Ramos (cell line): ENCODE results near the gene CLDN11.

Source experiments
- in situ Hi-C: fragments of 300-500 bp; cut with MboI; formaldehyde crosslinking; loops from one replicate; pipeline ENCODE4 v1.14.3; 2022; ENCODE audit warnings: low sequenced_read_pairs; ENCODE audit not compliant: unreplicated experiment

Gene CLDN11

DNA sequence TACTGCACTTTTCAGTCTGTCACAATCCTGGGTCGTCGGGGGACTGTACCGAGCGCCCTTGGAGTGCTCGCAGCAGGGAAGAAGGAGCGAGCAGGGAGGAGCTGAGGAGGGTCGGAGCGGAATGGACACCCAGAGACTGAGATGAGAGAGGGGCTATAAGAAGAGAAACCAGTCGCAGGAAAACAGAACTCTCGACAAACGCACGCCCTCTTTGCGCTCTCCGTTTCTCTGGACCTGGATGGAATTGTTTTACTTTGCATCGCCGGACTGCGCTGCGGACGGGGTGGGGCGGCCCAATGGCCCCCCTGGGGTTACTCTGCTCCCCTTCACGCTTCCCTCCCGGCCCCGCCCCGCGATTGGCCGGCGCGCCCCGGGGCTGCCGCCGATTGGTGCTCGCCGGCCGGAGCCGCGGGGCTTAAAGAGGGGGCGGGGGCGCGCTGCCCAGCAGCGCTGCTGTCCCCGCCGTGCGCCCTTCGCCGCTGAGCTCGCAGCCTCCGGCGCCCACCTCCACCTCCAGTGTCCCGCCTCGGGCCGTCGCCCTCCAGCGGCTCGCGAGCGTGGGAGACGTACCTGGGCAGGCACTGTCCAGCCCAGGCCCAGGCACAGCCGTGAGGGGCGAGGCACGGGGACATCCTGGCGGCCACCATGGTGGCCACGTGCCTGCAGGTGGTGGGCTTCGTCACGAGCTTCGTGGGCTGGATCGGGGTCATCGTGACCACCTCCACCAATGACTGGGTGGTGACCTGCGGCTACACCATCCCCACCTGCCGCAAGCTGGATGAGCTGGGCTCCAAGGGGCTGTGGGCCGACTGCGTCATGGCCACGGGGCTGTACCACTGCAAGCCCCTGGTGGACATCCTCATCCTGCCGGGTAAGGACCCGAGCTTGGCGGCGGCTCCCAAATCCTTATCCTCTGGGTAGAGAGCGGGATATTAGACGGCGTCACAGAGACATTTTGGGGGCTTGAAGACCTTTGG lies at the start of gene CLDN11:
CLDN11 (plus strand) TSS at position 447 of the 977 bp plus-strand sequence; CDS start at position 646, 199 bp downstream.
- in situ Hi-C loops = loop anchor here (10.0 kb wide), 1 partner anchor 396 kb away; no protein-coding TSS in a partner anchor

DNA sequence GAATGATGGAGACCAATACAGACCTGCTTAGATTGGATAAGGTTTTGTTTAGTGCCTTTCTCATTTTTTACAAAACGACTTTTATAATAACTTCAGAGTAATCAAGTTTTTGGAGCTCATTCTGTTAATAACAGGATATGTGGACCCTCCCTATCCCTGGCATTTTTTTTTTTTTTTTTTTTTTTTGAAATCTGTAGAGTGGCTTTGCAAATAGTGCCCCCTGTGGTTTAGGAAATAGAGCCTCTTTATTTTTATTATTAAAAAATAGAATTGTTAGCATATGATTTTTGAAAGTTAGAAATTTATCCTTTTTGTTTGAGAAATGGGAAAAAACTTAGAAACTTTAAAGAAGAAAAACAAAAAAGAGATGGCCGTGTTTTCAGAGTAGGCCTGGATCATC lies 49.7 kb upstream of the CLDN11 start:
- in situ Hi-C loops = loop anchor here (25.0 kb wide), 1 partner anchor 607 kb away; the partner anchor contains the start of genes ACTRT3, MYNN and TERC

DNA sequence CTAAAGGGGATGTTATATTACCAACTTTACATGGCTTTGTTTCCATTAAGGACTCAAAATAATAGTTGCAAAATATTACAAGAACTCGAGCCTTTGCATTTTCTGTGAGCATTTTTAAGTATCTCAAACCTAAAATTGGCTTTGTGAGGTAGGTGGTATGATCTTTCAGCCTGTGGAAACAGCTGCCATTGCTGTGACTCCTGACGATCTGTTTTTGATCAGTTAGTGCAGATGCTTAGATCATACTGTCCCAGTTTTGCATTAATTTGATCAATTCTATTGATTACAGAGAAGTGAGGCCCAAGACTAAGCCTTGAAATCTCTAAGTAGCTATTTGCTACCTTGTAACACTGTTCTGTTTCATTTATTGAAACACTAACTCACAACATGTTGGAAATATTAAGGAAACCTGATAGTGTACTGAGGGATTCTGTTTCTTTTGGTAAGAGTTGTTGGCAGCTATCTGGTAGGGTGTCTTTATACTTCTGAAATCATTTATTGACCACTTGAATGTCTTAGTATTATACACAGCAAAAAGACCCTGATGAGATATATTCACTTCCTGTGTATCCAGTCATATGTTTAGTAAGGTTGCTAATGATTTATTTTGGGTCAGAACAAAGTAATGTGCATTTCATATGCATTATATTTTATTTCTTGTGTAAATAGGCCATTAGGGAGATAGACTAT lies 46.3 kb upstream of the CLDN11 start:
- in situ Hi-C loops = loop anchor here (25.0 kb wide), 1 partner anchor 610 kb away; the partner anchor contains the start of genes ACTRT3, MYNN and TERC

DNA sequence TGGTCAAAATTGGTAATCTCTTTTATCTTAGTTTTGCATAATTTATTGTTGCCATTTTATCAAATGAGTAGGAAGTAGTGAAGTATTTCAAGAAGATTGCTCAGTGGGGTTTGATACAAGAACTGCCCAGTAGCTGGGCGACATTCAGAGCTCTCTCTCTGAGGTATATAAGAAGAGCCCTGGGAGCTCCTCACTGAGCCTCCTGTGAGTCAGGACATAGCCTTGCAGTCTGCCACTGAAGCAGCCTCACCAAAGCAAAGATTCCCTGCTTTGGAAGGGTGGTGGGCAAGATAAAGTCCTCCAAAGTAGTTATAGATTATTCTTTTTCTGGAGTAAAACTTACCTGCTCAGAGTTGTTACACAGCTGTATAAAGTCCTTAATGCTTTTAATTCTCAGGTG lies 35.1 kb upstream of the CLDN11 start:
- in situ Hi-C loops = no loop called here

DNA sequence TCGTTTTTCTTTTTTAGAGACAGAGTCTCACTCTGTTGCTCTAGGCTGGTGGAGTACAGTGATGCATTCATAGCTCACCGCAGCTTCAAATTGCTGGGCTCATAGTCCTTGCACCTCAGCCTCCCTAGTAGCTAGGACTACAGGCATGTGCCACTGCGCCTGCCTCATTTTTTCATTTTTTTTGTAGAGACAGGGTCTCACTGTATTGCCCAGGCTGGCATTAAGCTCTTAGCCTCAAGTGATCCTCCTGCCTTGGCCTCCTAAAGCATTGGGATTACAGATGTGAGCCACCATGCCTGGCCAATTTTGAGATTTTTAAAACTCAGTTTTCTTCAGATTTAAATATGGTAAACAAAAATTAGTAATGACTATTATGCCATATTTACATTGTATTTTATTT lies 32.2 kb upstream of the CLDN11 start:
- in situ Hi-C loops = no loop called here

DNA sequence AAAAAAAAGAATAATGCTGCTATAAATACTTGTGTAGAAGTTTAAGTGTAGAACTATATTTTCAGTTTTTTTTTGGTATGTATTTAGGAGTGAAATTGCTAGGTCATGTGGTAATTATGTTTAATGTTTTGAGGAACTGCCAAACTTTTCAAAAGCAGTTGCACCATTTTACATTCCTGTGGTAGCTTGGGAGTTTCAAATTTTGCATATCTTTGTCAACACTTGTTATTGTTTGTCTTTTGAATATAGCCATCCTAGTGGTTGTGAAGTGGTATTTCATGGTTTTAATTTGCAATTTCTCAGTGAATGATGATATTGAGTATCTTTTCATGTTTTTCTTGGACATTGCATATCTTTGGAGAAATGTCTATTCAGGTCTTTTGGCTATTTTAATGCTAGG lies 30.7 kb upstream of the CLDN11 start:
- in situ Hi-C loops = no loop called here

DNA sequence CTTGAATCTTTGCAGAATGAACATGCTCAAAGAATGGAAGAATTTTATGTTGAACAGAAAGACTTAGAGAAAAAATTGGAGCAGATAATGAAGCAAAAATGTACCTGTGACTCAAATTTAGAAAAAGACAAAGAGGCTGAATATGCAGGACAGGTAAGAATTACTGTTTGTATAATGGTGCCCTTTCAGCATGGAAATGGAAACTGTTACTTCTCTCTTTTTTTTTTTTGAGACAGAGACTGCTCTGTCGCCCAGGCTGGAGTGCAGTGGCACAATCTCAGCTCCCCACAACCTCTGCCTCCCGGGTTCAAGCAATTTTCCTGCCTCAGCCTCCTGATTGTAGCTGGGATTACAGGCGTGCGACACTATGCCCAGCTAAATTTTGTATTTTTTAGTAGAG lies 27.6 kb upstream of the CLDN11 start:
- in situ Hi-C loops = no loop called here

DNA sequence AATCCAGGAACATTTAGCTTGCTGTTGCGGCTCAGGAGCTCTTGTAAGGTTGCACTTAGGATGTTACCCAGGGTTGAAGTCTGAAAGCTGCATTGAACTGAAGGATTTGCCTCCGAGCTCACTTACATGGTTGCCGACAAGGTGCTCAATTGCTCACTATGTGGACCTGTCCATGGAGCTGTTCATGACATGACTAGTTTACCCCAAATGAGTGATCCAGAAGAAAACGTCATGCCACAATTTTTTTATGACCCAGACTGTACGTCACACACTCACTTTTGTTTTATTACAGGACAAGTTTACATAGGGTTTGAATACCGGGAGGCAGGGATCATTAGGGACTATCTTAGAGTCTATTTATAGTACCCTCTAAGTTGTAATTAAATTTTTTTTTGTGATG lies 21.0 kb upstream of the CLDN11 start:
- in situ Hi-C loops = no loop called here

DNA sequence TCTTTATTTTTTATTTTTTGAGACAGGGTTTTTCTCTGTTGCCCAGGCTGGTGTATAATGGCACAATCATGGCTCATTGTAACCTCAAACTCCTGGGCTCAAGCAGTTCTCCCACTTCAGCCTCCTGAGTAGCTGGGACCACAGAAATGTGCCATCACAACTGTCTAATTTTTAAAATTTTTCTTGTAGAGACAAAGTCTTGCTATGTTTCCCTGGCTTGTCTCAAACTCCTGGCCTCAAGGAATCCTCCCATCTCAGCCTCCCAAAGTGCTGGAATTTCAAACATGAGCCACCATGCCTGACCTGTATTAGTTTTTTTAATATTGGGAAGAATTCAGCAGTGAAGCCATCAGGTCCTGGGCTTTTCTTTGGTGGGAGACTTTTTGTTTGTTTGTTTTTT lies 13.6 kb upstream of the CLDN11 start:
- in situ Hi-C loops = no loop called here

DNA sequence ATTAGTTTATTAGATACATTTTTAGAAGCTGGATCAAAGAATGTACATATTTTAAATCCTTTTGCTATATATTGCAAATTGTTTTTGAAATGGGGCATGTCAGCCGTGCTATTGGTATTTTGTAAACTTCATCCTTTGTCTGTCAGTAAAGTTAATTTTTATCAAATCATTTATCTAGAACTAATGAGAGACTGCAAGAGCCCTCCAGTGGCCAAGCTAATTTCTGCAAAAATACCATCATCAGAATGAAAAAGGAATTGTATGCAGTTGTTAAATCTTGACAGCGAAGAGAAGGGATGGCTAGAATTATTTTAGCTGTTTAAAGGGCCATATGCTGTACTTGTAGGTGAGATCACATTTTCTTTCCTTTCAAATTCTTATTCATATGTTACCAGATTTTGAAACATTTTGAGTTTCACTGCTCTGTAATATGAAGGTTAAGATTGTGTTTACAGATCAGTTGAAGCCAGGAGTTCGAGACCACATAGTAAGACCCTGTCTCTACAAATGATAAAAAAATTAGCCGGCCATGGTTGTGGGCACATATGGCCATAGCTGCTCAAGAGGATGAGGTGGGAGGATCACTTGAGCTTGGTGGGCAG lies 8.1 kb upstream of the CLDN11 start:
- in situ Hi-C loops = loop anchor here (5.0 to 10.0 kb wide), 2 partner anchors 98 to 404 kb away; no protein-coding TSS in a partner anchor

DNA sequence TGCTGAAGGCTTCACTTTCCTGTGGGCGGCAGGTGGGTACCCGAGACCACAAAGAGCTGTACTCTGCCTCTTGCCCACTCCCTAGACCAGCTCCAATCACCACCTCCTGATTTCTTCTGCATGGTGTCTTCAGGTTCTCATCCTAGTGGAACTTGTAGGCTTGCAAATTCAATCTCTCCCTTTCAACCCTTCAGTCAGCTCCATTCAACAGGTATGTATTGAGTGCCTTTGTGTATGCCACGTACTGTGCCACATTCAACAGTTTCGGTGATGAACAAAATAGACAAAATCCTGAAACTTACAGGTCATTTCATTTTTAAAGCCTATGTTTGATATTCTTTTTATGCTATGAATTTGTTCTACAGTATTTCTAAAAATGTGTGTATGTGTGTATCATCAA lies 5.4 kb upstream of the CLDN11 start:
- in situ Hi-C loops = loop anchor here (5.0 to 10.0 kb wide), 2 partner anchors 101 to 402 kb away; no protein-coding TSS in a partner anchor

DNA sequence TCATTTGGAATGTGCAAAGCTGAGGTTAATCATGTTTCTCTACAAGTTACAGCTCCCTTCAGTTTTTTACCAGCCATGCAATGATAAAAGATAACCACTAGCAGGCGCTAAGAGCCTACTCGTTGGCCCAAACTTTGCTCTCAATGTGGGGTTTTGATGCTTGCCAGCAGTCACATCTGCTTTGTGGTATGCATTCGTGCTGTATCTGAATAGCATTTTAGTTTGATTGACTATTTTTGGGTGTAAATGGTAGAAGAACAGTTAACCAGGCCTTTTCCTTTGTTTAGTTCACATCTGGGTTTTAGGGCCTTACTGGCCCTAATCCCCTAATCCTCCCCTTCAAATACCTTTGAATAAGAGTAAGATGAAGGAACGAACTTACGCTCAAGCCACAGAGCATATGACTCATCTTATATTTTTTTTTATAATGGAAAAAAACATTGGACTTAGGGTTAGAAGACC lies 4.4 kb upstream of the CLDN11 start:
- in situ Hi-C loops = loop anchor here (5.0 to 10.0 kb wide), 2 partner anchors 102 to 401 kb away; no protein-coding TSS in a partner anchor

DNA sequence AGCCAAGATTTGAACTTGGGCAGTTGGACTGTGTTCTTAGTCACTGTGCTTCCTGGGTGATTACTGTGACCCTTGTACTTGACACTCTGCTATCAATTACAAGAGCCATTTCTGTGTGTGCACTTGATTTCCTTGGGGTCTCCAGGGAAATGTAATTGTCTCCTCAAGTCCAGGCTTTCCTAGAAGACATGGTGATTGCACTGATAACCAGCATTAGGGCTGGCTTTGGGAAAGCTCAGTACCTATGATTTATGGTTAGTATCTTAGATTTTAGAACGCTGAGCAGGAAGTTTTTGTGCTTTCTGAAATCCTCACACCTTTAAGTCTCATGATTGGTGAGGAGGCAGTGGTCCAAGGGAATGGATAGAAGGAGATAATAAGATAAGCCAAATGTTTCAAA lies 1.6 kb upstream of the CLDN11 start:
- in situ Hi-C loops = loop anchor here (10.0 kb wide), 1 partner anchor 398 kb away; no protein-coding TSS in a partner anchor

DNA sequence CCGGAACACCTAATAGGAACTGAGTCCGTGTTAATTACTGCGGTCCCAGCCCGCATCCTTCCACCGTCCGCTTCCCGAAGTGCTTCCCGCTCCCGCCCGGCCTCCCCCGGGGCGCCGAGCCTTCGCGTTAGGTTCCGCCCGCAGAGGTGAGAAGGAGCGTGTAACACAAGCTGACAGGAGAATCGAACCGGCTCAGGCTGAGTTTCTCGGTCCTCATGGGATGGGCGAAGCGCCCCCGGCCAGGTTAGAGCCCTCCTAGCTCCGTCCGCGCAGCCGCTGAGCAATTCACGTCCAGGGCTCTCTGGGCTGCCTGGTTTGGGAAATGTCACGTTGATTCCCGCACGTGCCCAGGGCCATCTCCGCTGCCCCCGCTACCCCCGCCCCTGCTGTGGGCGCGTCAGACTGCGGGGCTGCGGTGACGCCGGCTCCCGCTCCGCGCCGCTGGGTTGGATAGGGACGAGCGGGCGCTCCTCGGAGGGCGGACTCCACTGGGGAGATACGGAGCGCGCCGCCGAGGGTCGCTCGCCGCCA lies 954 bp downstream of the CLDN11 start:
- in situ Hi-C loops = loop anchor here (10.0 kb wide), 1 partner anchor 395 kb away; no protein-coding TSS in a partner anchor

DNA sequence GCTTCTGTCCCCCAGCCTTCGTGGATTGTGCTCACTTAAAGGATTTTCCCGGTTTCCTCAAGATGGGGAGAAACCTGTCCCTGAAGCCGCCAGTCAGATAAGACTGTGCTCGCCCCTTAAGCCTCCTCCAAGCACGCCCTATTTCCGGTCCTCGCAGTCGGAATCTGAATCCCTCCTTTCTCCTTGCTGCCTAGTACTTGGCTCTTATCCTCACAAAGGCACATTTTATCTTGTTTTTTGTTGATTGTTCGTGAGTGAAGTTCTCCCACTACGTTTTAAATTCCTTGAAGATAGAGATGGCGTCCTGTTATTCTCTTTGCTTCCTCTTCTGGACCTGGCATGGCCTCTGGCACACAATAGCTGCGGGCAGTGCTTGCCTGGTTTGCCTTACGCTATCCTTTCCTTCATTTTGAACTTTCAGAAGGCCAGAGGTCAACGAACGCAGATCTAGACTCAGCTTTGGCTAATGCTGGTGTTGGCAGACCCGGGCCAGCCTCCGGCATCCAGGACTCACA lies 1.7 kb downstream of the CLDN11 start:
- in situ Hi-C loops = no loop called here

DNA sequence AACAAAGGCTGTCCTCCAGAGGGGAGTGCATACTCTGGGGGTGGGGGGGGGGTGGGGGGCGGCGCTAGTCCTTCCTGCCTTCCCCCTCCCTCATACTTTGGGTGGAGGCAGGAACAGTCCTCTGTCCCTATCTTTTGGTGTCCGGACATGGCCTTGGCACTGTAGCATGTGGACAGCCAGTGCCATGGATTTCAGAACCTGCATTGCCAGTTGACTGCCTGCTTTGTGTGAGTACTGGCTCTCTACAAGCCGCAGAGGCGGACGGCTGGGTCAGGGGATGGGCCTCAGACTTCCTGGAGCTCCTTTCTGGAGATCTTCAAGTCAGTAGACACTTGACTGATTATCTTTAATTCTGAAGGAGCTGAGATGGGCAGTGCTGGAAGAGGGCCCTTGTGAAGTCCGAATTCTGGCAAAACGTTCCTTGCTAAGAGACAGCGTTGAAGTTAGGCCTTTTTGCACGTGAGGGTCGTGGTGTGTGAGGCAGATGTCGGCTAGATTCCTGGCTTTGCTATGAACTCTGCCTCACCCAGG lies 2.5 kb downstream of the CLDN11 start:
- in situ Hi-C loops = no loop called here

DNA sequence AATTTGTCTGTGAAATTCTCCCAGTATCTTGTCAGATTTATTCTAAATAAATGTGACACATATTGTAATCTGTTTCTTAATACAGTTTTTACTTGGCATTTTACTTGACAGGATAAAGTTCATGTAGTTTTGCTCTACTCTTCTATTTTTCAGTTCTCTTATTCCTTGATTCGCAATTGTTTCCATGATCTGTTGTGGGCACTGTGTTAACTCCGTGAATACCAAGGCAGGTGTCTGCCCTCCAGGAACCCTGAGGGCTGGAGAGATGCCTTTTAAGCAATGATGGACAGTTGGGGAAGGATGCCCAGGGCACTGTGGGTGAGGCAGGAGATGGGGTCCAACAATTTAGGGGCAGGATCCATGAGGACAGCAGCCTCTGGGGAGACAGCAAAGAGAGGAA lies 3.1 kb downstream of the CLDN11 start:
- in situ Hi-C loops = no loop called here

DNA sequence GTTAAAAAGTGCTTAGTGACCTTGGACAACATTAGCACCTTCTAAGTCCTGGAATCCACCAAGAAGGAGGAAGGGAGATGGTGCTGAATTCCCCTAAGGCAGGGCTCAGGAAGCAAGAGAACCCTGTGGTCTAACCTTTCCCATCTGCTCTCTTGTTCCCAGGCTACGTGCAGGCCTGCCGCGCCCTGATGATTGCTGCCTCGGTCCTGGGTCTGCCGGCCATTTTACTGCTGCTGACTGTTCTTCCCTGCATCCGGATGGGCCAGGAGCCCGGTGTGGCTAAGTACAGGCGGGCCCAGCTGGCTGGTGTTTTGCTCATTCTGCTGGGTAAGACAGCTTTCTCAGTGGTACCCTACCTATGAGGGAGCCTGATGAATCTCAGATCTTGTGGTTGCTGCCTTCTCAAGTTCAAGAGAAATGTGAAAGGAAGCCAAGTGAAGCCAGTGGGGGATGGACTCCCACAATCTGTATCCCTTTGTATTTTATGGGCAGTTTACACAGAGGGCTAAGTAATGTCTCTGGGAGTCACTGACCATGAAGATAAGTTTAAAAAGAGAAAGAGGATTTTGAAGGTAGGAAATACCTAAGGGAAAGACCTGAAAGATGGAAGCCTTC lies 4.4 kb downstream of the CLDN11 start:
- in situ Hi-C loops = no loop called here

DNA sequence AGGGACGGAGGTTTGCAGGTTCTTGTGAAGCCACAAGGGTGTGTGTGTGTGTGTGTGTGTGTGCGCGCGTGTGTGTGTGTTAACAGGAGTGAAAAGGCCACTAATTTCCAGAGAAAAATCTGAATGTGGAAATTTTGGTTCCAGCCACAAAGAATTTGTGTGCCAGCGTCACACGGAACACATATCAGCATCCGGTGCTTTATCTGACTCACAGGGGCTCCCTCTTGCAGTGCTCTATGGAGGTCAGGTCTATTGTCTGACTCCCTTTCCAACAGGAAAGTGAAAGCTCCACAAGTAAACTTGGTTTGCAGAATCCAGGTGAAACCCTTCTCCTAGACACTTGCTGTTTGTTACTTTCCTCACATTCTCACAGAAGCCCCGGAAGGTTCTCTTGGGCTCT lies 6.2 kb downstream of the CLDN11 start:
- in situ Hi-C loops = no loop called here
